CD4-positive, alpha-beta T cell treated with Interleukin-6 for 4 hours (primary cell): ENCODE results near the gene GARIN5A.

Experiments
- DNase-seq: peaks from one replicate; pipeline ENCODE4 v3.0.0-alpha.2; 2020; ENCODE audit warnings: mixed read lengths

The GARIN5A gene

GRCh38 chr19:50476224-50476906 lies at the start of gene GARIN5A, which contains the start of gene EMC10:
Gene GARIN5A (minus strand): TSS chr19:50476848. CDS start chr19:50476388, 460 bp downstream.
Gene EMC10 (plus strand): TSS chr19:50476507. CDS start chr19:50476545, 38 bp downstream.
- peak; percentile 91 for DNase-seq

- DNase-seq: no peak
Measured at GRCh38 chr19:50522881-50523280, 46.2 kb upstream of the GARIN5A start.

GRCh38 chr19:50520822-50521465 lies 44.3 kb upstream of the GARIN5A start:
- DNase-seq: no peak

GRCh38 chr19:50519006-50519575 lies 42.4 kb upstream of the GARIN5A start:
- no peak for DNase-seq

- no peak for DNase-seq
Measured at GRCh38 chr19:50518091-50519005, 41.7 kb upstream of the GARIN5A start.

GRCh38 chr19:50517704-50518075 lies 41.0 kb upstream of the GARIN5A start:
- no peak for DNase-seq

GRCh38 chr19:50516964-50517703 lies 40.5 kb upstream of the GARIN5A start:
- DNase-seq: no peak

- no peak for DNase-seq
Measured at GRCh38 chr19:50516456-50516855, 39.8 kb upstream of the GARIN5A start.

GRCh38 chr19:50515168-50515561 lies 38.5 kb upstream of the GARIN5A start:
- no peak for DNase-seq

- no peak for DNase-seq
Measured at GRCh38 chr19:50514346-50515167, 37.9 kb upstream of the GARIN5A start.

GRCh38 chr19:50513746-50514345 lies 37.2 kb upstream of the GARIN5A start, which contains the start of gene ASPDH:
Gene ASPDH (minus strand): TSS chr19:50513913. CDS start chr19:50513823, 90 bp downstream.
- DNase-seq: no peak

GRCh38 chr19:50512999-50513745 lies 36.5 kb upstream of the GARIN5A start:
- no peak for DNase-seq

- DNase-seq: no peak
Measured at GRCh38 chr19:50512112-50512998, 35.7 kb upstream of the GARIN5A start.

GRCh38 chr19:50511069-50511822 lies 34.6 kb upstream of the GARIN5A start, which contains the start of gene JOSD2:
Gene JOSD2 (minus strand): TSS chr19:50511191. CDS start chr19:50510431, 760 bp downstream.
- DNase-seq: peak; percentile 97

GRCh38 chr19:50510700-50511068 lies 34.0 kb upstream of the GARIN5A start:
- DNase-seq: no peak

- DNase-seq: no peak
Measured at GRCh38 chr19:50510121-50510670, 33.5 kb upstream of the GARIN5A start.

- no peak for DNase-seq
Measured at GRCh38 chr19:50509366-50509765, 32.7 kb upstream of the GARIN5A start.

GRCh38 chr19:50508843-50509190 lies 32.2 kb upstream of the GARIN5A start:
- DNase-seq: no peak
